Measurements from ENCODE around the gene MRM3. TPM values are rescaled to one million over a fixed set of nuclear protein-coding genes. Genes with fewer than 3 reads are reported as not detected.

MRM3 gene
- total RNA-seq, 2 donors from 2014 or later, result 14.0 to 18.7 TPM

GRCh38 chr17:795276-795675 is 13.1 kb downstream of the MRM3 start:
- H3K4me1 Mint-ChIP-seq, result peaks cover 15% of the 10 kb centered on the region
- no peak for TF ChIP-seq CTCF (conservative IDR thresholded peaks at IDR 0.05)
- H3K9me3 ChIP-seq (ENCODE audit: control insufficient read depth, low read length), result no peaks in the 10 kb centered on the region
- H3K36me3 ChIP-seq (ENCODE audit: control insufficient read depth, insufficient read depth, low read length), result peaks cover 70% of the 10 kb centered on the region
- H3K9me3 Mint-ChIP-seq, result no peaks in the 10 kb centered on the region
- H3K27me3 ChIP-seq (ENCODE audit: control insufficient read depth, insufficient read depth, low read length, poor library complexity, severe bottlenecking), result no peaks in the 10 kb centered on the region
- H3K4me3 Mint-ChIP-seq, result no peak overlapping the region
- H3K36me3 Mint-ChIP-seq (ENCODE audit: low read depth), result peaks cover 59% of the 10 kb centered on the region
- no peaks in the 10 kb centered on the region for H3K4me1 ChIP-seq (ENCODE audit: control insufficient read depth, insufficient read depth, low read length)
- H3K27ac Mint-ChIP-seq, result peak overlapping the region; percentile 76
- 94 to 96% methylated on average over 5 to 14 of the region's 14 CpGs for WGBS, 2 experiments (ENCODE audit: insufficient coverage in 1 of 2, insufficient read length in 1 of 2)
- no peaks in the 10 kb centered on the region for H3K27me3 Mint-ChIP-seq (ENCODE audit: insufficient read depth)
- no peak overlapping the region for H3K27ac ChIP-seq (ENCODE audit: low read depth, low read length)
- H3K9ac ChIP-seq (ENCODE audit: extremely low read depth, low read length, poor library complexity, severe bottlenecking), result no peak overlapping the region
- H3K4me3 ChIP-seq (ENCODE audit: low read length), result no peak overlapping the region
- DNase-seq, result no peak

- peak overlapping the region; percentile 76 for H3K27ac Mint-ChIP-seq
- H3K4me1 Mint-ChIP-seq, result peaks cover 15% of the 10 kb centered on the region
- 95 to 96% methylated on average over 5 to 9 of the region's 9 CpGs for WGBS, 2 experiments (ENCODE audit: insufficient coverage in 1 of 2, insufficient read length in 1 of 2)
- H3K9me3 ChIP-seq (ENCODE audit: control insufficient read depth, low read length), result no peaks in the 10 kb centered on the region
- H3K27ac ChIP-seq (ENCODE audit: low read depth, low read length), result no peak overlapping the region
- peaks cover 74% of the 10 kb centered on the region for H3K36me3 ChIP-seq (ENCODE audit: control insufficient read depth, insufficient read depth, low read length)
- H3K4me3 Mint-ChIP-seq, result no peak overlapping the region
- H3K4me3 ChIP-seq (ENCODE audit: low read length), result no peak overlapping the region
- no peaks in the 10 kb centered on the region for H3K4me1 ChIP-seq (ENCODE audit: control insufficient read depth, insufficient read depth, low read length)
- no peaks in the 10 kb centered on the region for H3K27me3 Mint-ChIP-seq (ENCODE audit: insufficient read depth)
- peak; percentile 47 for DNase-seq
- peaks cover 59% of the 10 kb centered on the region for H3K36me3 Mint-ChIP-seq (ENCODE audit: low read depth)
- no peaks in the 10 kb centered on the region for H3K27me3 ChIP-seq (ENCODE audit: control insufficient read depth, insufficient read depth, low read length, poor library complexity, severe bottlenecking)
- no peak overlapping the region for H3K9ac ChIP-seq (ENCODE audit: extremely low read depth, low read length, poor library complexity, severe bottlenecking)
- no peaks in the 10 kb centered on the region for H3K9me3 Mint-ChIP-seq
- no peak for TF ChIP-seq CTCF (conservative IDR thresholded peaks at IDR 0.05)
Observed at GRCh38 chr17:795721-796120, 13.6 kb downstream of the MRM3 start.

DNA sequence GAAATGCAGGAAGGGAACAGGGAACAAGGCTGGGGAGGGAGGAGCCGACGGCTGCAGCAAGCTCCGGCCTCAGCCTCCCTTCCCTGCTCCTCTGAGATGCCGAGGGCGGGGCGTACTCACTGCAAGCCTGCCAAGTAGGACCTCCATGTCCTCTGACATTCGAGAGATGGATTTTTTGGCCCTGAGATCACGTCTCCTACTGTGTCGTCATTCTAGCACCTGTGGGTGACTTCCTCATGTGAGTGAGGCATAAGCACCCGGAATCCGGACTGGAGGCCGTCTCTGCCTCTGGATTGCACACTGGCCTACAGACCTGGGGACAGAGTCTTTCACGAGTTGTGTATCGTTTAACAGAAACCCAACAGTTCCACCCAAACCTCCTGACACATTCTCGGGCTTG is 14.5 kb downstream of the MRM3 start:
- Histone ChIP-seq H3K36me3 (ENCODE audit: control insufficient read depth, insufficient read depth, low read length) (peaks cover 71% of the 10 kb centered on the region), H3K9me3 (ENCODE audit: control insufficient read depth, low read length) (no peaks in the 10 kb centered on the region), H3K4me1 (ENCODE audit: control insufficient read depth, insufficient read depth, low read length) (no peaks in the 10 kb centered on the region), H3K9ac (ENCODE audit: extremely low read depth, low read length, poor library complexity, severe bottlenecking) (no peak overlapping the region), H3K27me3 (ENCODE audit: control insufficient read depth, insufficient read depth, low read length, poor library complexity, severe bottlenecking) (no peaks in the 10 kb centered on the region), H3K4me3 (ENCODE audit: low read length) (no peak overlapping the region), H3K27ac (ENCODE audit: low read depth, low read length) (no peak overlapping the region)
- Mint-ChIP-seq H3K9me3 (no peaks in the 10 kb centered on the region), H3K4me1 (peaks cover 15% of the 10 kb centered on the region), H3K4me3 (no peak overlapping the region), H3K27ac (no peak overlapping the region), H3K36me3 (ENCODE audit: low read depth) (peaks cover 56% of the 10 kb centered on the region), H3K27me3 (ENCODE audit: insufficient read depth) (no peaks in the 10 kb centered on the region)
- TF ChIP-seq CTCF (conservative IDR thresholded peaks at IDR 0.05), result no peak
- 96 to 98% methylated on average over 9 to 15 of the region's 15 CpGs for WGBS, 2 experiments (ENCODE audit: insufficient coverage in 1 of 2, insufficient read length in 1 of 2)
- DNase-seq, result peak; percentile 51
